CD4-positive, alpha-beta T cell (primary cell): ENCODE data around the gene ATP8A1. TPM values are rescaled to one million over a fixed set of nuclear protein-coding genes. Genes with fewer than 3 reads are reported as not detected.

ENCODE experiments used
- ATAC-seq: fragments of 200-7000 bp; cut with Tn5 transposase; one replicate; pipeline ENCODE4 v1.10.0; 2022; ENCODE audit warnings: mild to moderate bottlenecking; ENCODE audit not compliant: poor library complexity
- CTCF ChIA-PET: fragments of 350-600 bp; sonication (Branson Sonifier 250); formaldehyde crosslinking; loops from one replicate; lab custom pipeline; 2021; ENCODE audit warnings: antibody characterized with exemption, inconsistent platforms; lab: Charles Lee
- POLR2A ChIA-PET: fragments of 350-600 bp; sonication (Branson Sonifier 250); formaldehyde crosslinking; loops from one replicate; lab custom pipeline; 2021; ENCODE audit warnings: antibody characterized with exemption, inconsistent platforms; lab: Charles Lee
- DNase-seq, 14 experiments: peaks; one replicate each; pipeline ENCODE4 v3.0.0-alpha.2; 2013 to 2020; ENCODE audit warnings: mixed read lengths in 2 of 14
- H3K27ac ChIP-seq, 2 donors: one replicate each; pipeline versions ENCODE4 v1.5.1 to v1.7.0; 2013; ENCODE audit warnings: low read length in 2 of 2, low read depth in 1 of 2, mild to moderate bottlenecking in 1 of 2
- H3K27me3 ChIP-seq, 2 experiments: 1 replicate in 1 of 2; 2 replicates in 1 of 2; pipeline versions ENCODE4 v1.6.1 to v1.7.0; 2013; ENCODE audit warnings: low read length in 2 of 2, control low read depth in 1 of 2, mild to moderate bottlenecking in 1 of 2, moderate library complexity in 1 of 2; ENCODE audit not compliant: insufficient read depth in 2 of 2, control insufficient read depth in 1 of 2
- H3K36me3 ChIP-seq: one replicate; pipeline ENCODE4 v1.6.1; 2013; ENCODE audit warnings: low read length, control low read depth; ENCODE audit not compliant: insufficient read depth
- H3K4me1 ChIP-seq: one replicate; pipeline ENCODE4 v1.6.1; 2013; ENCODE audit warnings: low read length, control low read depth; ENCODE audit not compliant: insufficient read depth
- H3K4me3 ChIP-seq: one replicate; pipeline ENCODE4 v1.5.1; 2013; ENCODE audit warnings: mild to moderate bottlenecking, low read length, moderate library complexity
- H3K9me3 ChIP-seq, 2 experiments: 1 replicate in 1 of 2; 2 replicates in 1 of 2; pipeline versions ENCODE4 v1.6.1 to v1.7.0; 2013; ENCODE audit warnings: low read length in 2 of 2, mild to moderate bottlenecking in 2 of 2, control low read depth in 1 of 2, moderate library complexity in 1 of 2; ENCODE audit not compliant: control insufficient read depth in 1 of 2, insufficient read depth in 1 of 2
- H3K27ac Mint-ChIP-seq: one replicate; pipeline ENCODE4 v1.8.0; 2020; ENCODE audit warnings: mixed read lengths
- H3K27me3 Mint-ChIP-seq: one replicate; pipeline ENCODE4 v1.8.0; 2021; ENCODE audit warnings: mixed read lengths
- H3K36me3 Mint-ChIP-seq: one replicate; pipeline ENCODE4 v1.8.0; 2021; ENCODE audit warnings: low read depth, mixed read lengths
- H3K4me1 Mint-ChIP-seq: one replicate; pipeline ENCODE4 v1.8.0; 2021; ENCODE audit warnings: low read depth, mixed read lengths
- H3K4me3 Mint-ChIP-seq: one replicate; pipeline ENCODE4 v1.8.0; 2020; ENCODE audit warnings: mild to moderate bottlenecking, mixed read lengths
- H3K9me3 Mint-ChIP-seq: one replicate; pipeline ENCODE4 v1.8.0; 2020; ENCODE audit warnings: mixed read lengths
- CTCF ChIP-seq: fragments of 200-600 bp; IDR thresholded peaks from one replicate; pipeline ENCODE4 v1.8.0; 2022; ENCODE audit warnings: antibody characterized with exemption, mild to moderate bottlenecking
- intact Hi-C, 2 experiments: fragments of 100-400 bp; cut with DNase I in 1 of 2; cut with micrococcal nuclease in 1 of 2; formaldehyde crosslinking; loops; one replicate each; pipeline versions ENCODE4 v1.15.1 to v1.9.0; 2023 to 2025; cut with DNase I, micrococcal nuclease
- total RNA-seq, 174 experiments: library from RNA in 2 of 174; stranded (reverse) in 2 of 174; gene quantifications; one replicate each; pipeline ENCODE4 v1.2.3 and lab custom pipeline; 2021 to 2026

The ATP8A1 gene
- total RNA-seq, 2 experiments from 2014 or later = 44.9 to 45.5 TPM

- DNase-seq = no peak
- no peaks in the 10 kb centered on the region for H3K4me1 Mint-ChIP-seq
- H3K4me3 ChIP-seq = no peak overlapping the region
- H3K4me3 Mint-ChIP-seq = no peak overlapping the region
- H3K27me3 ChIP-seq = no peaks in the 10 kb centered on the region
- intact Hi-C loops = no loop called here
- POLR2A ChIA-PET = no interaction called here
- no peaks in the 10 kb centered on the region for H3K9me3 Mint-ChIP-seq
- H3K36me3 ChIP-seq = peaks cover under 1% of the 10 kb centered on the region
- TF ChIP-seq CTCF = no peak
- no peaks in the 10 kb centered on the region for H3K9me3 ChIP-seq
- no peaks in the 10 kb centered on the region for H3K4me1 ChIP-seq
- H3K27ac ChIP-seq = no peak overlapping the region
- no peak for ATAC-seq
- CTCF ChIA-PET = no interaction called here
- H3K27ac Mint-ChIP-seq = no peak overlapping the region
- no peaks in the 10 kb centered on the region for H3K27me3 Mint-ChIP-seq
- peaks cover 38% of the 10 kb centered on the region for H3K36me3 Mint-ChIP-seq
Observed at GRCh38 chr4:42474406-42474805, 182.5 kb downstream of the ATP8A1 start.

GRCh38 chr4:42473071-42473684 lies 183.7 kb downstream of the ATP8A1 start:
- CTCF ChIA-PET = no interaction called here
- H3K4me1 Mint-ChIP-seq = no peaks in the 10 kb centered on the region
- H3K36me3 Mint-ChIP-seq = peaks cover 28% of the 10 kb centered on the region
- H3K4me1 ChIP-seq = no peaks in the 10 kb centered on the region
- no peaks in the 10 kb centered on the region for H3K27me3 ChIP-seq
- H3K27ac ChIP-seq = no peak overlapping the region
- no peaks in the 10 kb centered on the region for H3K9me3 ChIP-seq
- POLR2A ChIA-PET = no interaction called here
- no peak overlapping the region for H3K27ac Mint-ChIP-seq
- H3K4me3 ChIP-seq = no peak overlapping the region
- no peak for TF ChIP-seq CTCF
- no peaks in the 10 kb centered on the region for H3K36me3 ChIP-seq
- H3K4me3 Mint-ChIP-seq = no peak overlapping the region
- H3K27me3 Mint-ChIP-seq = no peaks in the 10 kb centered on the region
- no peaks in the 10 kb centered on the region for H3K9me3 Mint-ChIP-seq
- ATAC-seq (no peak), DNase-seq (no peak)
- intact Hi-C loops = no loop called here

- CTCF ChIA-PET = no interaction called here
- Mint-ChIP-seq H3K4me1 (no peaks in the 10 kb centered on the region), H3K27me3 (no peaks in the 10 kb centered on the region)
Observed at GRCh38 chr4:42471896-42472295, 185.0 kb downstream of the ATP8A1 start.

More at GRCh38 chr4:42471896-42472295, 185.0 kb downstream of the ATP8A1 start:
- no peak overlapping the region for H3K27ac ChIP-seq
- H3K4me1 ChIP-seq = no peaks in the 10 kb centered on the region
- TF ChIP-seq CTCF = no peak
- no peak for DNase-seq
- ATAC-seq = no peak
- Mint-ChIP-seq H3K9me3 (no peaks in the 10 kb centered on the region), H3K27ac (no peak overlapping the region), H3K36me3 (peaks cover 30% of the 10 kb centered on the region), H3K4me3 (no peak overlapping the region)
- no peaks in the 10 kb centered on the region for H3K27me3 ChIP-seq
- intact Hi-C loops = no loop called here
- H3K36me3 ChIP-seq = no peaks in the 10 kb centered on the region
- H3K9me3 ChIP-seq = no peaks in the 10 kb centered on the region
- H3K4me3 ChIP-seq = no peak overlapping the region
- POLR2A ChIA-PET = no interaction called here
